Natural killer cell (primary cell): ENCODE data around the gene HBQ1. TPM values are rescaled to one million over a fixed set of nuclear protein-coding genes. Genes with fewer than 3 reads are reported as not detected.
"Not testable (repeated sequence)": the region's sequence is repeated elsewhere in the genome, so short reads cannot be mapped to it uniquely, and the experiment has no call there.

Experiments used
- ATAC-seq, 3 donors: fragments of 150-1000 bp in 2 of 3; fragments of 200-7000 bp in 1 of 3; cut with Tn5 transposase; 1 replicate in 1 of 3; 2 replicates in 2 of 3; pipeline ENCODE4 v1.10.0; 2021; ENCODE audit warnings: mild to moderate bottlenecking in 2 of 3, moderate library complexity in 2 of 3
- DNase-seq, 2 donors: peaks; one replicate each; pipeline versions ENCODE4 v3.0.0 to v3.0.0-alpha.2; 2013 to 2021; ENCODE audit warnings: mixed read lengths in 1 of 2
- H3K27ac ChIP-seq: one replicate; pipeline ENCODE4 v1.5.1; 2013; ENCODE audit warnings: mild to moderate bottlenecking, low read length
- H3K27me3 ChIP-seq: one replicate; pipeline ENCODE4 v1.6.1; 2013; ENCODE audit warnings: low read length; ENCODE audit not compliant: control insufficient read depth, insufficient read depth
- H3K36me3 ChIP-seq: one replicate; pipeline ENCODE4 v1.6.1; 2013; ENCODE audit warnings: low read length; ENCODE audit not compliant: control insufficient read depth, insufficient read depth
- H3K4me1 ChIP-seq: one replicate; pipeline ENCODE4 v1.6.1; 2013; ENCODE audit warnings: low read length; ENCODE audit not compliant: control insufficient read depth, insufficient read depth
- H3K4me3 ChIP-seq: one replicate; pipeline ENCODE4 v1.5.1; 2013; ENCODE audit warnings: low read length
- H3K9me3 ChIP-seq: one replicate; pipeline ENCODE4 v1.6.1; 2013; ENCODE audit warnings: low read length; ENCODE audit not compliant: control insufficient read depth, insufficient read depth
- H3K27ac Mint-ChIP-seq, 2 donors: one replicate each; pipeline ENCODE4 v1.8.0; 2022; ENCODE audit warnings: mild to moderate bottlenecking in 2 of 2, mixed read lengths in 2 of 2, moderate library complexity in 1 of 2
- H3K27me3 Mint-ChIP-seq, 2 donors: one replicate each; pipeline ENCODE4 v1.8.0; 2022; ENCODE audit warnings: low read depth in 2 of 2, mixed read lengths in 2 of 2
- H3K36me3 Mint-ChIP-seq: one replicate; pipeline ENCODE4 v1.8.0; 2022; ENCODE audit warnings: mixed read lengths
- H3K4me1 Mint-ChIP-seq, 2 donors: one replicate each; pipeline ENCODE4 v1.8.0; 2022; ENCODE audit warnings: mixed read lengths in 2 of 2
- H3K4me3 Mint-ChIP-seq: one replicate; pipeline ENCODE4 v1.8.0; 2022; ENCODE audit warnings: mild to moderate bottlenecking, moderate library complexity, mixed read lengths
- H3K9me3 Mint-ChIP-seq, 2 donors: one replicate each; pipeline ENCODE4 v1.8.0; 2022; ENCODE audit warnings: mixed read lengths in 2 of 2
- WGBS: methylation state at CpG from one replicate; pipeline ENCODE4 v1.1.7; 2013; ENCODE audit warnings: missing lambda C conversion rate; ENCODE audit not compliant: insufficient coverage; 5-methylcytosine and 5-hydroxymethylcytosine counted together
- intact Hi-C: fragments of 100-400 bp; cut with micrococcal nuclease; formaldehyde crosslinking; loops from one replicate; pipeline ENCODE4 v1.14.2; 2022
- total RNA-seq, 4 donors: library from RNA; stranded (reverse); fragments of 120-200 nt in 1 of 4; gene quantifications; one replicate each; pipeline versions ENCODE4 v1.2.3 to v1.2.4, GENCODE V29; 2013 to 2022
- TF ChIP-seq, protein P1 (sequence below): fragments of 200-600 bp; IDR thresholded peaks from one replicate; pipeline ENCODE4 v1.8.0; 2022; ENCODE audit warnings: antibody characterized with exemption

Gene HBQ1
- total RNA-seq, 3 donors from 2014 or later (not counting 1 experiment from before 2014, with no cell fraction given): 1.0 to 2.0 TPM; not detected in 1

DNA sequence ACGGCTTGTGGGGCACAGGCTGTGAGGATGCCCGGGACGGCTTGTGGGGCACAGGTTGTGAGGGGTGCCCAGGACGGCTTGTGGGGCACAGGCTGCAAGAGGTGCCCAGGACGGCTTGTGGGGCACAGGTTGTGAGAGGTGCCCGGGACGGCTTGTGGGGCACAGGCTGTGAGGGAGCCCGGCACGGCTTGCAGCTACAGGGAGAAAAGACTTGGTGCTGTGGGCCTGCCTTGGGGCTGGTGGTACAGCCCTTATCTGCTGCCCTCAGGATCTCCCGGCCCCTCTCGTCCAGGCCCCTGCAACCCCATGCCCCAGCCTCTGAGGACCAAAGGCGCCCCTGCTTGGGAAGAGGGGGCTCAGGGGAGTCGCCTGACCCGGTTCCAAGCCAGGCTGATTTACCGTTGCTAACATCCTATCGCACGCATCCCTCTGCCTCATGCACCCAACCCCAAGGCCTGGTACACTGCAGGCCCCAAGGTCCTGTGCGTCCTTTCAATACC is 19.5 kb upstream of the HBQ1 start:
- H3K4me1 Mint-ChIP-seq: peaks cover 0 to 7% of the 10 kb centered on the region in 2 donors
- no peak overlapping the region for H3K4me3 Mint-ChIP-seq
- no peak for ATAC-seq
- no peak overlapping the region for H3K27ac ChIP-seq
- H3K9me3 Mint-ChIP-seq: no peaks in the 10 kb centered on the region
- H3K27me3 ChIP-seq: peaks cover 11% of the 10 kb centered on the region
- no peaks in the 10 kb centered on the region for H3K36me3 ChIP-seq
- intact Hi-C loops: no loop called here
- H3K4me3 ChIP-seq: no peak overlapping the region
- WGBS: 69% methylated on average over 16 of the region's 18 CpGs
- no peaks in the 10 kb centered on the region for H3K9me3 ChIP-seq
- DNase-seq: no peak
- no peaks in the 10 kb centered on the region for H3K36me3 Mint-ChIP-seq
- TF ChIP-seq, protein P1, sequence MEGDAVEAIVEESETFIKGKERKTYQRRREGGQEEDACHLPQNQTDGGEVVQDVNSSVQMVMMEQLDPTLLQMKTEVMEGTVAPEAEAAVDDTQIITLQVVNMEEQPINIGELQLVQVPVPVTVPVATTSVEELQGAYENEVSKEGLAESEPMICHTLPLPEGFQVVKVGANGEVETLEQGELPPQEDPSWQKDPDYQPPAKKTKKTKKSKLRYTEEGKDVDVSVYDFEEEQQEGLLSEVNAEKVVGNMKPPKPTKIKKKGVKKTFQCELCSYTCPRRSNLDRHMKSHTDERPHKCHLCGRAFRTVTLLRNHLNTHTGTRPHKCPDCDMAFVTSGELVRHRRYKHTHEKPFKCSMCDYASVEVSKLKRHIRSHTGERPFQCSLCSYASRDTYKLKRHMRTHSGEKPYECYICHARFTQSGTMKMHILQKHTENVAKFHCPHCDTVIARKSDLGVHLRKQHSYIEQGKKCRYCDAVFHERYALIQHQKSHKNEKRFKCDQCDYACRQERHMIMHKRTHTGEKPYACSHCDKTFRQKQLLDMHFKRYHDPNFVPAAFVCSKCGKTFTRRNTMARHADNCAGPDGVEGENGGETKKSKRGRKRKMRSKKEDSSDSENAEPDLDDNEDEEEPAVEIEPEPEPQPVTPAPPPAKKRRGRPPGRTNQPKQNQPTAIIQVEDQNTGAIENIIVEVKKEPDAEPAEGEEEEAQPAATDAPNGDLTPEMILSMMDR: no peak
- peaks cover 9% of the 10 kb centered on the region for H3K4me1 ChIP-seq
- H3K27ac Mint-ChIP-seq: no peak overlapping the region
- H3K27me3 Mint-ChIP-seq: peaks cover 10 to 26% of the 10 kb centered on the region in 2 donors

DNA sequence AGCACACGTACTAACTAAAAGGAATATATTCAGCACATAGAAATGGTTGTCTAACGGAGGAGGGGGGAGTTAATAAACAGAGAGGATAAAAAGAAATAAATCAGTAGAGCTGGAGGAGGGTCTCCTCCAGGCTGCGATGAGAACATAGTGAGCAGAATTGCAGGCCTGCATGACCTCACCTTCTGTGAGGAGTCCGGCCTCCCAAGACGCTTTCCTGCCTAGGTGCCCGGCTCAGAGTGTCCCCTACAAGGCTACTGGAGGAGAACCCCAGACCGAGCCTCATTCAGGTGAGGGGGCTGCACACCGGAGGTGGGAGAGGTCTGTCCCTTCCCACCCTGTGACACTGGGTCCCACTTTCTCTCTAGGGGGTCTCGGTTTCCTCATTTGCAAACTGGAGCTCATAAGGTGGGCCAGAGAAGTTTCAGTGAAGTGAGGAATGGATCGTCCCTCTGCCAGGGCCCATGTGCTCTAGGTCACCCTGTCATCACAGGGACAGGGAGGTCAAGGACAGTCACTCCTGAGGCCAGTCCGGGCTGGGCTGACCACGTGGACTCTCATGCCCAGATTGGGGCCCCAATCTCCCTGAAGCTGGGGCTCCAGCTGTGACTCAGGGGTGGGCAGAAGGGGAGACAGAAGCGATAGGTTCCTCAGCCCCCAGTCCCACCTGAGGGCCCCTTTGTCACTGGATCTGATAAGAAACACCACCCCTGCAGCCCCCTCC is 17.8 kb upstream of the HBQ1 start:
- H3K4me1 Mint-ChIP-seq: peaks cover 0 to 11% of the 10 kb centered on the region in 2 donors
- H3K9me3 Mint-ChIP-seq: no peaks in the 10 kb centered on the region
- Histone ChIP-seq H3K36me3 (no peaks in the 10 kb centered on the region), H3K9me3 (no peaks in the 10 kb centered on the region), H3K27me3 (peaks cover 20% of the 10 kb centered on the region), H3K27ac (no peak overlapping the region), H3K4me3 (no peak overlapping the region), H3K4me1 (peaks cover 21% of the 10 kb centered on the region)
- WGBS: 87% methylated on average over 11 of the region's 13 CpGs
- intact Hi-C loops: no loop called here
- no peak overlapping the region for H3K27ac Mint-ChIP-seq
- peaks cover 10 to 35% of the 10 kb centered on the region in 2 donors for H3K27me3 Mint-ChIP-seq
- ATAC-seq (no peak), DNase-seq (no peak)
- TF ChIP-seq, protein P1: no peak
- H3K4me3 Mint-ChIP-seq: no peak overlapping the region
- H3K36me3 Mint-ChIP-seq: no peaks in the 10 kb centered on the region

DNA sequence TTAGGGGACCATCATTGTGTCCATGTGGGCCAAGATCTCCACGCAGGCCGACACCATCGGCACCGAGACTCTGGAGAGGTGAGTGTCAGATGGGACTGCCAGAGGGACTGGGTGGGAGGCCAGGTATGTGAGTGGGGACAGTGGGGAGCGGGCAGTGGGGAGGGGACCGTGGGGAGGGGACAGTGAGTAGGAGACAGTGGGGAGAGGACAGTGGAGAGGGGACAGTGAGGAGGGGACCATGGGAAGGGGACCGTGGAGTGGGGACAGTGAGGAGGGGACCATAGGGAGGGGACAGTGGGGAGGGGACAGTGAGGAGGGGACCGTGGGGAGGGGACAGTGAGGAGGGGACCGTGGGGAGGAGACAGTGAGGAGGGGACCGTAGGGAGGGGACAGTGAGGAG is 17.1 kb upstream of the HBQ1 start:
- H3K9me3 ChIP-seq, intact Hi-C loops, H3K4me3 Mint-ChIP-seq, H3K36me3 Mint-ChIP-seq, DNase-seq, H3K27ac Mint-ChIP-seq, H3K36me3 ChIP-seq, H3K9me3 Mint-ChIP-seq, H3K4me3 ChIP-seq, ATAC-seq, H3K27ac ChIP-seq: not testable (repeated sequence)
- WGBS: 92% methylated on average over 10 of the region's 10 CpGs
- Histone ChIP-seq H3K4me1 (peaks cover 21% of the 10 kb centered on the region), H3K27me3 (peaks cover 27% of the 10 kb centered on the region)
- H3K4me1 Mint-ChIP-seq: peaks cover 0 to 11% of the 10 kb centered on the region in 2 donors
- peaks cover 10 to 36% of the 10 kb centered on the region in 2 donors for H3K27me3 Mint-ChIP-seq

DNA sequence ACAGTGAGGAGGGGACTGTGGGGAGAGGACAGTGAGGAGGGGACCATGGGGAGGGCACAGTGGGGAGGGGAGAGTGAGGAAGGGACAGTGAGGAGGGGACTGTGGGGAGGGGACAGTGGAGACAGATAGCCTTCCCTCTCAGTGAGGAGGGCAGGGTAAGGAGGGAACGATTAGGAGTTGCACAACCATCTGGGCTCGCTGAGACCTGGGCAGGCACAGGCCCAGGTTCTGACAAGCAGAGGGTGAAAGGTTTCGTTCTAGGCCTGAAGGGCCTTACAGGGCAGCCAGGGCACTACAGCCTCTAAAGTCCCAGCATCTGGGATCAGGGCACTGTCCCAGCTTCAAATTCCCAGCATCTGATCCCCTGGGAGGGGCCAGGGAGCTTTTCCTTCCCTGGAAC is 16.6 kb upstream of the HBQ1 start:
- H3K4me3 Mint-ChIP-seq, H3K36me3 ChIP-seq, H3K27ac Mint-ChIP-seq, intact Hi-C loops, H3K4me3 ChIP-seq, H3K9me3 ChIP-seq, H3K36me3 Mint-ChIP-seq, H3K27ac ChIP-seq, H3K9me3 Mint-ChIP-seq, DNase-seq: not testable (repeated sequence)
- peaks cover 10 to 39% of the 10 kb centered on the region in 2 donors for H3K27me3 Mint-ChIP-seq
- peaks cover 0 to 11% of the 10 kb centered on the region in 2 donors for H3K4me1 Mint-ChIP-seq
- ATAC-seq: peak in 1 of 3 donors; percentile 23
- H3K27me3 ChIP-seq: peaks cover 29% of the 10 kb centered on the region
- no CpG with 5 or more reads among the region's 3 CpGs for WGBS
- H3K4me1 ChIP-seq: peaks cover 21% of the 10 kb centered on the region

DNA sequence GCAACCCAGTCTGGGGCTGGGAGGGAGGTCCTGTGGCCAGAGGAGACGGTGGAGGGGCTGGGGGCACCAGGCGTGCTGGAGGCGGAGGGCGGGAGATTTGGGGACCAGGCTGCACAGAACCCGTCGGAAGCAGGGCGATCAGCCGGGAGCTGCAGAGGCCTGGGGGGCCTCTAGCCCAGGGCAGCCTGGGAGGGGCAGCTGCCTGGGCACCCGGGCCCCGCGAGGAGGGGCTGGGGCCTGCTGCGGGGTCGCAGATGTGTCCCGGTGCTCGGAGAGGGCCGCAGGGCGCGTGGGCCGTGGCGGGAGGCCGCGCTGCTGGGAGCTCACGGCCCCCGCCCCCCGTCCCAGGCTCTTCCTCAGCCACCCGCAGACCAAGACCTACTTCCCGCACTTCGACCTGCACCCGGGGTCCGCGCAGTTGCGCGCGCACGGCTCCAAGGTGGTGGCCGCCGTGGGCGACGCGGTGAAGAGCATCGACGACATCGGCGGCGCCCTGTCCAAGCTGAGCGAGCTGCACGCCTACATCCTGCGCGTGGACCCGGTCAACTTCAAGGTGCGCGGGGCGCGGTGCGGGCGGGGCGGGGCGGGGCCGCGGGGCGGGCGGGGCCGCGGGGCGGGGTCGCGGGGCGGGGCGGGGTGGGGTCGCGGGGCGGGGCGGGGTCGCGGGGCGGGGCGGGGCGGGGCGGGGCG is 16.0 kb upstream of the HBQ1 start:
- H3K9me3 ChIP-seq, intact Hi-C loops, DNase-seq, H3K36me3 Mint-ChIP-seq, H3K36me3 ChIP-seq, H3K4me3 Mint-ChIP-seq, H3K27ac ChIP-seq, H3K27ac Mint-ChIP-seq, H3K4me3 ChIP-seq, H3K9me3 Mint-ChIP-seq: not testable (repeated sequence)
- Histone ChIP-seq H3K4me1 (peaks cover 21% of the 10 kb centered on the region), H3K27me3 (peaks cover 32% of the 10 kb centered on the region)
- peaks cover 0 to 11% of the 10 kb centered on the region in 2 donors for H3K4me1 Mint-ChIP-seq
- peaks cover 5 to 37% of the 10 kb centered on the region in 2 donors for H3K27me3 Mint-ChIP-seq
- WGBS: 0% methylated on average over 26 of the region's 80 CpGs
- peak in 2 of 3 donors; percentile 40 to 42 for ATAC-seq
